Ishikawa (cell line): ENCODE data around the gene CSNK1G1.

Experiments used
- CEBPB ChIP-seq: IDR thresholded peaks from 2 replicates; pipeline ENCODE4 v1.6.1; 2012
- EGR1 ChIP-seq: IDR thresholded peaks from 2 replicates; pipeline ENCODE4 v1.6.1; 2012
- EP300 ChIP-seq: IDR thresholded peaks from 2 replicates; pipeline ENCODE4 v1.6.1; 2012; ENCODE audit warnings: borderline replicate concordance
- FOXM1 ChIP-seq: IDR thresholded peaks from 2 replicates; pipeline ENCODE4 v1.6.1; 2012; ENCODE audit warnings: low read depth, borderline replicate concordance
- RAD21 ChIP-seq: IDR thresholded peaks from 2 replicates; pipeline ENCODE4 v1.6.1; 2012; ENCODE audit warnings: low read depth
- TF ChIP-seq, protein P1 (sequence below): IDR thresholded peaks from 2 replicates; pipeline ENCODE4 v1.6.1; 2012

DNA sequence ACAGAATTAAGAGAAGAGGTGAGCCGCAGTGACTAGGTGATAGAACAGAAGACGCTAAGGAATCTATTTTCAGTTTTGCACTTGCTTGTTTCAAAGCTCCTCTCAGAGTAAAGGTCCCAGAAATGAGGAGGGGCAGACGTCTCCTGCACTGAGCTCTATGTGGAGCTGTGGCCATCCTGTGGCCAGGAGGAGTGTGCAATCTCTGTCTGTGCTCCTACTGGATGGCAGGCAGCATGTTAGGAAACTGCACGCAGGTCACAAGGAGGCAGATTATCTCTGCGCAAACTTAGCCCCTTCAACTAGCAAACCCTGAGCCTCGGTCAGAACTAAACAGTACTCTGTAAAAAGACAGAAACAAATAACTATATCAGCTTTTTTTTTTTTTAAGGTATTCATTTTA is 162.0 kb downstream of the CSNK1G1 start:
- TF ChIP-seq FOXM1 (no peak), EP300 (no peak), EGR1 (no peak), RAD21 (no peak), CEBPB (no peak)
- TF ChIP-seq, protein P1, sequence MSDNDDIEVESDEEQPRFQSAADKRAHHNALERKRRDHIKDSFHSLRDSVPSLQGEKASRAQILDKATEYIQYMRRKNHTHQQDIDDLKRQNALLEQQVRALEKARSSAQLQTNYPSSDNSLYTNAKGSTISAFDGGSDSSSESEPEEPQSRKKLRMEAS, result no peak
